Bronchial epithelial cell (primary cell): ENCODE results near the gene PGBD5. TPM values are rescaled to one million over a fixed set of nuclear protein-coding genes. Genes with fewer than 3 reads are reported as not detected.

ENCODE experiments used
- DNase-seq: peaks from one replicate; pipeline ENCODE4 v3.0.0-alpha.2; 2010; ENCODE audit warnings: low read depth
- FAIRE-seq: peaks from 2 replicates; lab custom pipeline; 2011; peaks lifted over from hg19 to GRCh38; lab: Jason Lieb, UNC
- H3K27me3 ChIP-seq: 2 replicates; pipeline ENCODE4 v1.5.1; 2011; ENCODE audit warnings: low read length; ENCODE audit not compliant: control insufficient read depth, insufficient read depth
- H3K36me3 ChIP-seq: 2 replicates; pipeline ENCODE4 v1.5.1; 2011; ENCODE audit warnings: low read length; ENCODE audit not compliant: control insufficient read depth, insufficient read depth
- H3K4me3 ChIP-seq: 2 replicates; pipeline ENCODE4 v1.5.1; 2011; ENCODE audit warnings: mild to moderate bottlenecking, low read depth, low read length, control low read depth
- total RNA-seq: library from RNA; depleted of rRNA; stranded (reverse); fragments of >200 nt; gene quantifications from 2 replicates; pipeline ENCODE4 v1.2.1, GENCODE V29; 2014
- TF ChIP-seq, protein P1 (sequence below): IDR thresholded peaks from 2 replicates; pipeline ENCODE4 v1.5.1; 2011; ENCODE audit warnings: mild to moderate bottlenecking, moderate library complexity, low read length, control low read depth, inconsistent platforms; ENCODE audit not compliant: insufficient read depth, severe bottlenecking

Gene PGBD5
- total RNA-seq, 1 donor from 2014 or later = under 0.01 TPM

DNA sequence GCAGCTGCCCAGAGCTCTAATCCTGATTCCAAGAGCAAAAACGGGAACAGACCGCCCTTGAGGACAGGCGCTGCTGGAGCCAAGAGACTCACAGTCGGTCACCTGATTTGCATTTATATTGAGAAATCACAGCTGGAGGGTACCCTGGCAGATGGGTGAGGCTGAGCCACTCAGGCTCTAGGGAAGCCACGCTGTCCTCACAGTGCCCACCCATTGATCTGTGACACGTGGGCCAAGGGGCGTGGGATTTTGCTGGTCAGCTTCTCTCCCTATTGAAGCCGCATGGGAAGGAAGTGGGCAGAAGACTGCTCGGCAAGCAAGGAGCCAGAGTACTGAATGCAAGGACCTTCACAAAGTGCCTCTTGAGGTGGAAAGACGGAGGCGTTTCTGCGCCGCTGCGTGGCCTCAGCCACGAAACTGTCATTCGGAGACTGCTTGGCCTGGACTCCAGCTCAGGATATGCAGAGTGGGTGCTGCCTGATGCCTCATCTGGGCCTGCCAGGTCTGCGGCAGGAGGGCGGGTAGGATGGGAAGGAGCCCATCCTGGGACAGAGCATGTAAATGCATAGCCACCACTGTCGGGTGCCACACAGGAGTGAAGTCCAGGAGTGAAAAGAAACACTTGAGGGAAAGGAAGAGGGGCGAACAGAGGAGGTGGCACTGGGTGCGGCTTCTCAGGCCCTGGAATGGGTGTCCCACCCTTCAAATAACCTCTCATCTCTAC is 139.8 kb downstream of the PGBD5 start:
- Histone ChIP-seq H3K27me3 (no peaks in the 10 kb centered on the region), H3K4me3 (no peak overlapping the region), H3K36me3 (no peaks in the 10 kb centered on the region)
- no peak for FAIRE-seq
- DNase-seq = no peak
- TF ChIP-seq, protein P1, sequence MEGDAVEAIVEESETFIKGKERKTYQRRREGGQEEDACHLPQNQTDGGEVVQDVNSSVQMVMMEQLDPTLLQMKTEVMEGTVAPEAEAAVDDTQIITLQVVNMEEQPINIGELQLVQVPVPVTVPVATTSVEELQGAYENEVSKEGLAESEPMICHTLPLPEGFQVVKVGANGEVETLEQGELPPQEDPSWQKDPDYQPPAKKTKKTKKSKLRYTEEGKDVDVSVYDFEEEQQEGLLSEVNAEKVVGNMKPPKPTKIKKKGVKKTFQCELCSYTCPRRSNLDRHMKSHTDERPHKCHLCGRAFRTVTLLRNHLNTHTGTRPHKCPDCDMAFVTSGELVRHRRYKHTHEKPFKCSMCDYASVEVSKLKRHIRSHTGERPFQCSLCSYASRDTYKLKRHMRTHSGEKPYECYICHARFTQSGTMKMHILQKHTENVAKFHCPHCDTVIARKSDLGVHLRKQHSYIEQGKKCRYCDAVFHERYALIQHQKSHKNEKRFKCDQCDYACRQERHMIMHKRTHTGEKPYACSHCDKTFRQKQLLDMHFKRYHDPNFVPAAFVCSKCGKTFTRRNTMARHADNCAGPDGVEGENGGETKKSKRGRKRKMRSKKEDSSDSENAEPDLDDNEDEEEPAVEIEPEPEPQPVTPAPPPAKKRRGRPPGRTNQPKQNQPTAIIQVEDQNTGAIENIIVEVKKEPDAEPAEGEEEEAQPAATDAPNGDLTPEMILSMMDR = no peak

DNA sequence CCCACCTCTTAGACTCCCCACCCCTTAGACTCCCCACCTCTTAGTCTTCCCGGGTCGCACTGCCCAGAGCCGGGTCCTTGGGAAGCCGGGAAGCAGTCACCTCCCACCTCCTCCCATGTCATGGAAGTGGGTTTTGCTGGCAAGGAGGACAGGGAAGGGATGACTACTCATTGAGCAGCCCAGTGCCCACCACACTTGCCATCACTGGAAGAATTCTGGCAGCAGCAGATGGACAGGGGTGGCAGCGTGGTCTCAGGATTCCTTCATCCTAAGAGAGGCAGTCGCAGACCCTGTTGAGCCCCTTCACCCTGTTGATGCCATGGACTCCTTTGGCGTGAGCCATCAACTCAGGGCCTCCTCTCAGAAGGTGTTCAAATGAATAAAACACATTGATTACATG is 140.8 kb downstream of the PGBD5 start:
- DNase-seq (no peak), FAIRE-seq (no peak)
- H3K36me3 ChIP-seq = no peaks in the 10 kb centered on the region
- no peaks in the 10 kb centered on the region for H3K27me3 ChIP-seq
- TF ChIP-seq, protein P1 = no peak
- no peak overlapping the region for H3K4me3 ChIP-seq

DNA sequence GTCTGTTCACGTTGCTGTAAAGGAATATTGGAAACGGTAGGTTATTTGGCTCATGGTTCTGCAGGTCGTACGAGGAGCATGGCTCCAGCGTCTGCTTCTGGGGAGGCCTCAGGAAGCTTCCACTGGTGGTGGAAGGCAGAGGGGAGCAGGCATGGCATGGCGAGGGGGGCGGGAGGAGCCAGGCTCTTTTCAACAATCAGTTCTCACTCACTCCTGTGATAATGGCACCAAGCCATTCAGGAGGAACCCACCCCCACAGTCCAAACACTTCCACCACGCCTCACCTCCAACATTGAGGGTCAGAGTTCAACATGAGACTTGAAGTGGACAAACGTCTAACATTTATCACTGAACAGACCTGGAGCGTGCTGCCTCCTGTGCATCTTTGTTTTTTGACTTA is 141.2 kb downstream of the PGBD5 start:
- FAIRE-seq (no peak), DNase-seq (no peak)
- TF ChIP-seq, protein P1 = no peak
- no peaks in the 10 kb centered on the region for H3K36me3 ChIP-seq
- H3K4me3 ChIP-seq = no peak overlapping the region
- H3K27me3 ChIP-seq = no peaks in the 10 kb centered on the region

DNA sequence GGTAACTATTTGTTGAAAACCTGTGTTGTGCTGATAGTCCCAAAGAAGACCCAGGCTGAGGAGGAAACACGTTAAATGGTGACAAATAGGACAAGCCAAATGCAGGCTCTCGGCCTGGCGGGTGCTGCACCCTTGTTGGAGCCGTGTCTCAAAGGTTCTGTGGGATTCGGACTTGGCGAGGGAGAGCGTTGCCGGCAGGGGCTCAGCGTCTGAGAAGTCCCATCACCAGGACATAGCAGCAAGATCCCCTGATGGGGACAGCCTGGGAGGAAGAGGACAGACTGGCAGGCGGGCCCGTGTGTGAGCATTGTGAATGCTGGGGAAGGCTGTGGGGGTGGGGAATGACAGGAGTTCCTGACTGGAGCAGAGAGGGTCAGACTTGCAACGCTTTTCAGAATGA is 142.5 kb downstream of the PGBD5 start:
- FAIRE-seq (no peak), DNase-seq (no peak)
- no peak overlapping the region for H3K4me3 ChIP-seq
- peaks cover 5% of the 10 kb centered on the region for H3K36me3 ChIP-seq
- TF ChIP-seq, protein P1 = no peak
- no peaks in the 10 kb centered on the region for H3K27me3 ChIP-seq

DNA sequence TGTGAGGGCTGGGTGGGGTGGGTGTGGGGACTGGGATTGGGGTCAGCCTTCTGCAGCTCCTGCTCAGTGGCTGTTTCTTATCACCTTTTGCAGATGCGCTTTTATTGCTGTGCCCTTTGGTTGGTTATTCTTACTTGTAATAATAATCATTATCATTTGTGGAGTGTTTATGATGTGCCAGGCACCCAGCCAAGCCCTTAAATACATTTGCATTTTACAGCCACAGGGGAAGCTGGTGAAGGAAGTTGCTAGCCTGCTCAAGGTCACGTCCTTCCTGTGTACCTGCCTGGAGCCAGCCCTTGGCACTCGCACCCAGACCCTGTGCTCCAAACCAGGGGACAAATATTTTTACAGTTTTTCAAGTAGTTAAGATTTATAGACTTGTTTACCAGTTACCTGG is 144.0 kb downstream of the PGBD5 start:
- no peak for FAIRE-seq
- no peaks in the 10 kb centered on the region for H3K27me3 ChIP-seq
- TF ChIP-seq, protein P1 = no peak

DNA sequence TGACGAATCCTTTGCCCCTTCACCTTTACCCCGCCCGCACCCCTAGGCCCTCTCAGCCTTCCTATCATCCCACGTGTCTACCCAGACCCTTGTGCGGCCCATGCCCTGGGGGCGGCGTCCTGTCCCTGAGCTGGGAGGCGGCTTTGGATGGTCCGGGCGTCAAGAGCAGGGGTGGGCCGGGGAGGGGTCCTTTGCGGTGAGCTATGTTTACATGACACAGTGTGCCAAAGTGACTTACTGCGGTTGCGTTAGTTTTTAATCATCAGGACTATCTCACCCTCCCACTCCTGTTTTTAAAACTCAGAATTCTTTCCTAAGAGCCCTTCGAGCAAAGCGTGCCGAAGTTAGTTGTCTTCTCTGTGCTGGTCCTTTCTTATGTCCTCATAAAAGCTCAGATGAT is 144.6 kb downstream of the PGBD5 start:
- H3K27me3 ChIP-seq = no peaks in the 10 kb centered on the region
- peaks cover 13% of the 10 kb centered on the region for H3K36me3 ChIP-seq
- no peak for FAIRE-seq
- H3K4me3 ChIP-seq = no peak overlapping the region
- TF ChIP-seq, protein P1 = no peak
- no peak for DNase-seq

More for the DNA sequence above, 144.0 kb downstream of the PGBD5 start:
- Histone ChIP-seq H3K36me3 (peaks cover 13% of the 10 kb centered on the region), H3K4me3 (no peak overlapping the region)
- DNase-seq = no peak
